DOHH2 (cell line): ENCODE results near the gene MMP15.

Experiments used
- H3F3A ChIP-seq: fragments of 200-600 bp; sonication (generic), shearing (Covaris generic); 2 replicates; pipeline ENCODE4 v1.6.0; 2016; ENCODE audit warnings: antibody characterized with exemption, mild to moderate bottlenecking; ENCODE audit not compliant: control insufficient read depth, insufficient read depth
- H3K27ac ChIP-seq: fragments of 200-600 bp; sonication (generic); 2 replicates; pipeline ENCODE4 v1.5.1; 2014; ENCODE audit warnings: low read depth, mild to moderate bottlenecking, low read length, moderate library complexity
- H3K27me3 ChIP-seq: fragments of 200-600 bp; sonication (generic); 2 replicates; pipeline ENCODE4 v1.6.1; 2014; ENCODE audit warnings: mild to moderate bottlenecking, low read length, mixed read lengths; ENCODE audit not compliant: control insufficient read depth
- H3K36me3 ChIP-seq: fragments of 200-600 bp; sonication (generic); 2 replicates; pipeline ENCODE4 v1.6.1; 2014; ENCODE audit warnings: mild to moderate bottlenecking, low read length, moderate library complexity, mixed read lengths; ENCODE audit not compliant: control insufficient read depth
- H3K4me1 ChIP-seq: fragments of 200-600 bp; sonication (generic); 2 replicates; pipeline ENCODE4 v1.6.1; 2014; ENCODE audit warnings: mild to moderate bottlenecking, low read length, mixed read lengths; ENCODE audit not compliant: control insufficient read depth
- H3K4me2 ChIP-seq: fragments of 200-600 bp; sonication (generic); 2 replicates; pipeline ENCODE4 v1.6.0; 2014; ENCODE audit warnings: mild to moderate bottlenecking, low read length, moderate library complexity
- H3K4me3 ChIP-seq: fragments of 200-600 bp; sonication (generic); 2 replicates; pipeline ENCODE4 v1.5.1; 2014; ENCODE audit warnings: mild to moderate bottlenecking, low read length, mixed read lengths
- H3K79me2 ChIP-seq: fragments of 200-600 bp; sonication (generic); 2 replicates; pipeline ENCODE4 v1.6.1; 2014; ENCODE audit warnings: mild to moderate bottlenecking, low read length, mixed read lengths; ENCODE audit not compliant: control insufficient read depth
- H3K9me2 ChIP-seq: fragments of 200-600 bp; sonication (generic); replicated peaks from 2 replicates; pipeline ENCODE4 v1.6.1; 2014; ENCODE audit warnings: mild to moderate bottlenecking, low read length, mixed read lengths; ENCODE audit not compliant: control insufficient read depth
- H3K9me3 ChIP-seq: fragments of 200-600 bp; sonication (generic); 2 replicates; pipeline ENCODE4 v1.6.1; 2014; ENCODE audit warnings: antibody characterized with exemption, low read length, mixed read lengths; ENCODE audit not compliant: control insufficient read depth, insufficient read depth
- H4K20me1 ChIP-seq: fragments of 200-600 bp; sonication (generic); 2 replicates; pipeline ENCODE4 v1.6.0; 2014; ENCODE audit warnings: low read depth, mild to moderate bottlenecking, antibody characterized with exemption, low read length, moderate library complexity; ENCODE audit not compliant: control insufficient read depth, insufficient read depth
- CTCF ChIP-seq: fragments of 200-600 bp; sonication (generic); IDR thresholded peaks from one replicate; pipeline ENCODE4 v1.5.1; 2014; ENCODE audit warnings: antibody characterized with exemption, mild to moderate bottlenecking, low read depth, low read length; ENCODE audit not compliant: poor library complexity, severe bottlenecking
- EZH2phosphoT487 ChIP-seq: fragments of 200-600 bp; sonication (generic); IDR thresholded peaks from 2 replicates; pipeline ENCODE4 v1.6.1; 2017; ENCODE audit warnings: borderline replicate concordance, mild to moderate bottlenecking, antibody characterized with exemption, low read length, moderate library complexity, mixed read lengths

The MMP15 gene

GRCh38 chr16:58042001-58042885 lies 16.7 kb downstream of the MMP15 start:
- Histone ChIP-seq H3K4me2 (no peak overlapping the region), H3K4me1 (peaks cover 13% of the 10 kb centered on the region), H3F3A (no peaks in the 10 kb centered on the region), H3K9me3 (no peaks in the 10 kb centered on the region), H3K36me3 (no peaks in the 10 kb centered on the region), H3K9me2 (no peaks in the 10 kb centered on the region), H4K20me1 (no peaks in the 10 kb centered on the region), H3K4me3 (no peak overlapping the region), H3K27me3 (no peaks in the 10 kb centered on the region), H3K27ac (no peak overlapping the region), H3K79me2 (no peaks in the 10 kb centered on the region)
- no peak for TF ChIP-seq EZH2phosphoT487
- no peak for TF ChIP-seq CTCF

- H3K27ac ChIP-seq = no peak overlapping the region
- no peaks in the 10 kb centered on the region for H3K9me2 ChIP-seq
- no peak overlapping the region for H3K4me3 ChIP-seq
- TF ChIP-seq EZH2phosphoT487 = no peak
- no peak for TF ChIP-seq CTCF
- H3K9me3 ChIP-seq = no peaks in the 10 kb centered on the region
- no peaks in the 10 kb centered on the region for H3K36me3 ChIP-seq
- no peaks in the 10 kb centered on the region for H3F3A ChIP-seq
- H3K79me2 ChIP-seq = no peaks in the 10 kb centered on the region
- H4K20me1 ChIP-seq = no peaks in the 10 kb centered on the region
- no peak overlapping the region for H3K4me2 ChIP-seq
- H3K27me3 ChIP-seq = no peaks in the 10 kb centered on the region
- H3K4me1 ChIP-seq = peaks cover 13% of the 10 kb centered on the region
Measured at GRCh38 chr16:58042886-58043515, 17.4 kb downstream of the MMP15 start.

GRCh38 chr16:58043571-58044155 lies 18.1 kb downstream of the MMP15 start:
- no peak for TF ChIP-seq EZH2phosphoT487
- TF ChIP-seq CTCF = no peak

More at GRCh38 chr16:58043571-58044155, 18.1 kb downstream of the MMP15 start:
- H3K4me2 ChIP-seq = no peak overlapping the region
- H3K9me3 ChIP-seq = no peaks in the 10 kb centered on the region
- H3K4me1 ChIP-seq = peaks cover 9% of the 10 kb centered on the region
- no peaks in the 10 kb centered on the region for H3F3A ChIP-seq
- H3K4me3 ChIP-seq = no peak overlapping the region
- no peaks in the 10 kb centered on the region for H3K9me2 ChIP-seq
- no peaks in the 10 kb centered on the region for H3K79me2 ChIP-seq
- H3K27ac ChIP-seq = no peak overlapping the region
- no peaks in the 10 kb centered on the region for H3K27me3 ChIP-seq
- H3K36me3 ChIP-seq = no peaks in the 10 kb centered on the region
- H4K20me1 ChIP-seq = no peaks in the 10 kb centered on the region
